HCT116 (cell line): ENCODE results near the gene MYORG. TPM values are rescaled to one million over a fixed set of nuclear protein-coding genes. Genes with fewer than 3 reads are reported as not detected.

Source experiments
- ATAC-seq: fragments of 200-7000 bp; cut with Tn5 transposase; 2 replicates; pipeline ENCODE4 v1.9.1; 2020; ENCODE audit warnings: mild to moderate bottlenecking, moderate library complexity
- BruUV-seq: library from RNA; stranded (reverse); fragments of 400-500 nt; replicated peaks from 2 replicates; lab custom pipeline; 2021; lab: Mats Ljungman, UMichigan
- CTCF ChIA-PET: fragments of 300-600 bp; sonication (Branson Sonifier 250); formaldehyde crosslinking; loops from one replicate; lab custom pipeline; 2021; ENCODE audit warnings: antibody characterized with exemption; lab: Charles Lee
- POLR2A ChIA-PET: fragments of 300-600, 350-600 bp; sonication (Branson Sonifier 250); formaldehyde crosslinking; loops from one replicate; lab custom pipeline; 2021; ENCODE audit warnings: antibody characterized with exemption; lab: Charles Lee
- RAD21 ChIA-PET, 2 experiments: fragments of 300-600 bp; sonication (Branson Sonifier 250); formaldehyde crosslinking; loops; one replicate each; lab custom pipeline; 2023; ENCODE audit warnings: low total read pairs in 2 of 2; ENCODE audit not compliant: uncharacterized antibody in 2 of 2, unreplicated experiment in 2 of 2, low non-redundant PET in 1 of 2; lab: Charles Lee
- DNase-seq: peaks from one replicate; pipeline ENCODE4 v3.0.0-alpha.2; 2010; ENCODE audit warnings: low read depth, low spot score
- H2AFZ ChIP-seq: fragments of 200-600 bp; shearing (Covaris generic), sonication (generic); 2 replicates; pipeline ENCODE4 v1.6.1; 2017; ENCODE audit warnings: low read depth, mixed run types, mixed read lengths, antibody characterized with exemption, low read length; ENCODE audit not compliant: poor library complexity, severe bottlenecking
- H3K27ac ChIP-seq: 2 replicates; pipeline ENCODE4 v1.5.1; 2012; ENCODE audit warnings: low read depth, low read length
- H3K27me3 ChIP-seq: fragments of 200-600 bp; sonication (generic); 2 replicates; pipeline ENCODE4 v1.6.1; 2016; ENCODE audit warnings: mixed run types, low read length, mixed read lengths; ENCODE audit not compliant: insufficient read depth
- H3K36me3 ChIP-seq, 2 experiments: fragments of 200-500 bp in 1 of 2; fragments of 200-600 bp in 1 of 2; sonication (Bioruptor generic) in 1 of 2; sonication (generic) in 1 of 2; 2 replicates each; pipeline versions ENCODE4 v1.5.1 to v1.6.1; 2014 to 2016; ENCODE audit warnings: low read length in 2 of 2, inconsistent platforms in 1 of 2, mixed read lengths in 1 of 2, mixed run types in 1 of 2; ENCODE audit not compliant: insufficient read depth in 2 of 2, control insufficient read depth in 1 of 2
- H3K4me1 ChIP-seq, 2 experiments: fragments of 200-600 bp in 1 of 2; sonication (generic) in 1 of 2; 2 replicates each; pipeline versions ENCODE4 v1.5.1 to v1.6.1; 2012 to 2017; ENCODE audit warnings: low read length in 2 of 2, inconsistent platforms in 1 of 2, mild to moderate bottlenecking in 1 of 2, mixed read lengths in 1 of 2, mixed run types in 1 of 2, moderate library complexity in 1 of 2; ENCODE audit not compliant: insufficient read depth in 2 of 2, control insufficient read depth in 1 of 2
- H3K4me2 ChIP-seq: fragments of 200-600 bp; sonication (generic); 2 replicates; pipeline ENCODE4 v1.6.1; 2017; ENCODE audit warnings: mixed run types, low read length, mixed read lengths
- H3K4me3 ChIP-seq, 2 experiments: fragments of 200-600 bp in 1 of 2; sonication (generic) in 1 of 2; replicated peaks in 1 of 2; 2 replicates each; pipeline ENCODE4 v1.5.1; 2011 to 2016; ENCODE audit warnings: low read length in 2 of 2, control low read depth in 1 of 2, low read depth in 1 of 2, mild to moderate bottlenecking in 1 of 2, mixed read lengths in 1 of 2, mixed run types in 1 of 2
- H3K79me2 ChIP-seq: fragments of 200-600 bp; sonication (generic); 2 replicates; pipeline ENCODE4 v1.6.1; 2017; ENCODE audit warnings: mild to moderate bottlenecking, mixed run types, low read length, moderate library complexity, mixed read lengths; ENCODE audit not compliant: insufficient read depth
- H3K9ac ChIP-seq: fragments of 200-600 bp; sonication (generic); 2 replicates; pipeline ENCODE4 v1.6.1; 2016; ENCODE audit warnings: low read length, mixed read lengths
- H3K9me2 ChIP-seq: fragments of 200-600 bp; sonication (generic), shearing (Covaris generic); 2 replicates; pipeline ENCODE4 v1.6.1; 2017; ENCODE audit warnings: mixed run types, mild to moderate bottlenecking, moderate library complexity; ENCODE audit not compliant: insufficient read depth
- H3K9me3 ChIP-seq, 2 experiments: fragments of 200-500 bp in 1 of 2; fragments of 200-600 bp in 1 of 2; sonication (Bioruptor generic) in 1 of 2; sonication (generic) in 1 of 2; 2 replicates each; pipeline ENCODE4 v1.6.1; 2014 to 2017; ENCODE audit warnings: low read length in 2 of 2, mixed read lengths in 2 of 2, inconsistent platforms in 1 of 2, low read depth in 1 of 2, mild to moderate bottlenecking in 1 of 2, mixed run types in 1 of 2, moderate library complexity in 1 of 2; ENCODE audit not compliant: control insufficient read depth in 1 of 2, insufficient read depth in 1 of 2
- H4K20me1 ChIP-seq: fragments of 200-600 bp; sonication (generic), shearing (Covaris generic); 2 replicates; pipeline ENCODE4 v1.6.1; 2017; ENCODE audit warnings: mixed run types, mild to moderate bottlenecking, moderate library complexity; ENCODE audit not compliant: insufficient read depth
- ATF3 ChIP-seq: IDR thresholded peaks from 2 replicates; pipeline ENCODE4 v1.6.1; 2012
- CBX3 ChIP-seq: IDR thresholded peaks from 2 replicates; pipeline ENCODE4 v1.6.1; 2012; ENCODE audit warnings: low read depth
- ELF1 ChIP-seq: IDR thresholded peaks from 2 replicates; pipeline ENCODE4 v1.6.1; 2012; ENCODE audit warnings: low read depth, borderline replicate concordance
- SIN3A ChIP-seq: IDR thresholded peaks from 2 replicates; pipeline ENCODE4 v1.6.1; 2012; ENCODE audit warnings: low read depth
- SP1 ChIP-seq: IDR thresholded peaks from 2 replicates; pipeline ENCODE4 v1.6.1; 2012; ENCODE audit warnings: low read depth
- TCF7L2 ChIP-seq: IDR thresholded peaks from 2 replicates; pipeline ENCODE4 v1.7.0; 2011; ENCODE audit warnings: borderline replicate concordance, inconsistent platforms; ENCODE audit not compliant: insufficient read depth, insufficient read length; ENCODE audit errors: extremely low read depth
- ZFX ChIP-seq: fragments of 450-650 bp; IDR thresholded peaks from 2 replicates; pipeline ENCODE4 v1.6.1; 2017
- intact Hi-C: fragments of 100-400 bp; cut with micrococcal nuclease; formaldehyde crosslinking; loops from 2 replicates; pipeline ENCODE4 v1.10.0; 2022
- total RNA-seq: library from RNA; stranded (reverse); gene quantifications from one replicate; pipeline ENCODE4 v1.2.1, GENCODE V29; 2021; ENCODE audit not compliant: unreplicated experiment
- TF ChIP-seq, protein P1 (sequence below), 3 experiments: fragments of 200-600 bp in 1 of 3; sonication (generic) in 1 of 3; IDR thresholded peaks in 2 of 3; conservative IDR thresholded peaks in 1 of 3; 2 replicates each; pipeline ENCODE4 v1.5.1; 2012 to 2017; ENCODE audit warnings: low read depth in 2 of 3, low read length in 2 of 3, antibody characterized with exemption in 1 of 3, borderline replicate concordance in 1 of 3, control low read depth in 1 of 3, mild to moderate bottlenecking in 1 of 3, mixed read lengths in 1 of 3, mixed run types in 1 of 3, moderate library complexity in 1 of 3; ENCODE audit not compliant: insufficient read depth in 1 of 3

MYORG gene
- total RNA-seq, 1 experiment from 2014 or later, result 8.5 TPM

DNA sequence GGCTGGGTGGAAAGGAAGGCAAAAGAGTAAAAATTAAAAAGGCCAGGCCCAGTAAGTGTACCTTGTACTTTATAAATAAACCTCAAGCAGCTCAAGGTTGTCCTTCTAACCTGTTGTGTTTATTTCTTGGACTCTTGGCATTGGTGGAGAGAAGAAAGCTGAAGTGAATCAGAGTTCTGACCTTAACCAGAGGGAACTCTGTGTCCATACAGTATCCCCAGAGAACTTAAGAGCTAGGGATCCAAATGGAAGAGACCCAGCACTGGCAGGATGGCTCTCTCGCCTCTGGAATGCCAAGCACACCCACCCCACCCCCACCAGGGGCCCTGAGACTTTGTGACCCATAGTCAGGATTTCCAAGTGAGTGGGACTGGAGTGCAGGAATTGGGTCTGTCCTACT is 33.1 kb downstream of the MYORG start:
- H4K20me1 ChIP-seq, result no peaks in the 10 kb centered on the region
- H3K27me3 ChIP-seq, result no peaks in the 10 kb centered on the region
- CTCF ChIA-PET, result no interaction called here
- no peak overlapping the region for H3K4me3 ChIP-seq
- H3K27ac ChIP-seq, result no peak overlapping the region
- RAD21 ChIA-PET, result no interaction called here
- no peak for DNase-seq
- H3K36me3 ChIP-seq, result peaks cover 6 to 11% of the 10 kb centered on the region in 2 experiments; a peak in 3 of 4 replicates
- intact Hi-C loops, result no loop called here
- H3K4me1 ChIP-seq, result no peaks in the 10 kb centered on the region
- H2AFZ ChIP-seq, result no peak overlapping the region
- no peak overlapping the region for H3K4me2 ChIP-seq
- no peaks in the 10 kb centered on the region for H3K9me3 ChIP-seq
- H3K79me2 ChIP-seq, result no peaks in the 10 kb centered on the region
- ATAC-seq, result no peak
- POLR2A ChIA-PET, result no interaction called here
- H3K9me2 ChIP-seq, result no peaks in the 10 kb centered on the region
- no peak overlapping the region for H3K9ac ChIP-seq
- no peak for TF ChIP-seq CBX3
- TF ChIP-seq SIN3A, result no peak
- no peak for TF ChIP-seq ELF1
- TF ChIP-seq SP1, result no peak
- TF ChIP-seq, protein P1, sequence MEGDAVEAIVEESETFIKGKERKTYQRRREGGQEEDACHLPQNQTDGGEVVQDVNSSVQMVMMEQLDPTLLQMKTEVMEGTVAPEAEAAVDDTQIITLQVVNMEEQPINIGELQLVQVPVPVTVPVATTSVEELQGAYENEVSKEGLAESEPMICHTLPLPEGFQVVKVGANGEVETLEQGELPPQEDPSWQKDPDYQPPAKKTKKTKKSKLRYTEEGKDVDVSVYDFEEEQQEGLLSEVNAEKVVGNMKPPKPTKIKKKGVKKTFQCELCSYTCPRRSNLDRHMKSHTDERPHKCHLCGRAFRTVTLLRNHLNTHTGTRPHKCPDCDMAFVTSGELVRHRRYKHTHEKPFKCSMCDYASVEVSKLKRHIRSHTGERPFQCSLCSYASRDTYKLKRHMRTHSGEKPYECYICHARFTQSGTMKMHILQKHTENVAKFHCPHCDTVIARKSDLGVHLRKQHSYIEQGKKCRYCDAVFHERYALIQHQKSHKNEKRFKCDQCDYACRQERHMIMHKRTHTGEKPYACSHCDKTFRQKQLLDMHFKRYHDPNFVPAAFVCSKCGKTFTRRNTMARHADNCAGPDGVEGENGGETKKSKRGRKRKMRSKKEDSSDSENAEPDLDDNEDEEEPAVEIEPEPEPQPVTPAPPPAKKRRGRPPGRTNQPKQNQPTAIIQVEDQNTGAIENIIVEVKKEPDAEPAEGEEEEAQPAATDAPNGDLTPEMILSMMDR (IDR thresholded peaks at IDR 0.05 in 2 of 3, conservative IDR thresholded peaks at IDR 0.05 in 1 of 3; ENCODE audit: borderline replicate concordance in 1 of 3, insufficient read depth in 1 of 3, low read depth in 2 of 3, low read length in 2 of 3), result no peak
- no peak for TF ChIP-seq ATF3
- TF ChIP-seq, all 23 proteins: peak for 0
- no TSS peak for BruUV-seq

GRCh38 chr9:34343090-34343489 is 33.6 kb downstream of the MYORG start:
- no peak overlapping the region for H2AFZ ChIP-seq
- DNase-seq, result no peak
- ChIA-PET RAD21 (no interaction called here), CTCF (no interaction called here), POLR2A (no interaction called here)
- H3K9ac ChIP-seq, result no peak overlapping the region
- intact Hi-C loops, result no loop called here
- H3K27me3 ChIP-seq, result no peaks in the 10 kb centered on the region
- H3K4me2 ChIP-seq, result no peak overlapping the region
- H3K27ac ChIP-seq, result no peak overlapping the region
- H3K9me3 ChIP-seq, result no peaks in the 10 kb centered on the region
- H3K36me3 ChIP-seq, result peaks cover 6 to 11% of the 10 kb centered on the region in 2 experiments; a peak in 3 of 4 replicates
- no peaks in the 10 kb centered on the region for H3K9me2 ChIP-seq
- H3K4me1 ChIP-seq, result no peaks in the 10 kb centered on the region
- TF ChIP-seq SIN3A (no peak), ZFX (no peak), TCF7L2 (no peak), CBX3 (no peak), ATF3 (no peak)
- no peak for ATAC-seq
- no peak overlapping the region for H3K4me3 ChIP-seq
- TSS peak; percentile 50 for BruUV-seq
- no peaks in the 10 kb centered on the region for H4K20me1 ChIP-seq
- H3K79me2 ChIP-seq, result no peaks in the 10 kb centered on the region
